ENCODE measurements around the gene TRAPPC12. TPM values are rescaled to one million over a fixed set of nuclear protein-coding genes. Genes with fewer than 3 reads are reported as not detected.

TRAPPC12 gene
- total and polyA plus RNA-seq, 8 donors = 35.2 to 97.5 (median 40.9) TPM

GRCh38 chr2:3404349-3404894 is 24.9 kb downstream of the TRAPPC12 start:
- Histone ChIP-seq H3K36me3 (peaks cover 0 to 15% (median 9%) of the 10 kb centered on the region in 3 donors), H3K27ac (no peak overlapping the region), H3K4me1 (no peaks in the 10 kb centered on the region), H3K9me3 (no peaks in the 10 kb centered on the region), H3K27me3 (no peaks in the 10 kb centered on the region), H3K4me3 (no peak overlapping the region)
- DNase-seq (no peak), ATAC-seq (no peak), FAIRE-seq (no peak)
- 77 to 81% methylated on average over 11 of the region's 11 CpGs for WGBS, 2 donors
- TF ChIP-seq CTCF (IDR thresholded peaks at IDR 0.05) = no peak
- intact Hi-C loops (cut with DNase I) = no loop called here

GRCh38 chr2:3405307-3405706 is 25.8 kb downstream of the TRAPPC12 start:
- peak in 3 of 4 donors; percentile 26 to 68 (median 55) for ATAC-seq

GRCh38 chr2:3405876-3406275 is 26.4 kb downstream of the TRAPPC12 start:
- ATAC-seq (no peak), FAIRE-seq (no peak), DNase-seq (no peak)
- intact Hi-C loops (cut with DNase I) = no loop called here
- H3K4me1 ChIP-seq = no peaks in the 10 kb centered on the region
- H3K9me3 ChIP-seq = no peaks in the 10 kb centered on the region
- peaks cover 0 to 15% (median 9%) of the 10 kb centered on the region in 3 donors for H3K36me3 ChIP-seq
- H3K27me3 ChIP-seq = no peaks in the 10 kb centered on the region
- no peak for TF ChIP-seq CTCF (IDR thresholded peaks at IDR 0.05)
- no peak overlapping the region for H3K4me3 ChIP-seq
- 90 to 93% methylated on average over 7 of the region's 7 CpGs for WGBS, 2 donors
- no peak overlapping the region for H3K27ac ChIP-seq

More at GRCh38 chr2:3405307-3405706, 25.8 kb downstream of the TRAPPC12 start:
- Histone ChIP-seq H3K4me1 (no peaks in the 10 kb centered on the region), H3K27me3 (no peaks in the 10 kb centered on the region), H3K9me3 (no peaks in the 10 kb centered on the region), H3K36me3 (peaks cover 0 to 15% (median 9%) of the 10 kb centered on the region in 3 donors), H3K27ac (no peak overlapping the region), H3K4me3 (no peak overlapping the region)
- no peak for TF ChIP-seq CTCF (IDR thresholded peaks at IDR 0.05)
- intact Hi-C loops (cut with DNase I) = no loop called here
- FAIRE-seq (no peak), DNase-seq (no peak)
- 46 to 50% methylated on average over 6 of the region's 6 CpGs for WGBS, 2 donors

- Histone ChIP-seq H3K36me3 (peaks cover 0 to 15% (median 9%) of the 10 kb centered on the region in 3 donors), H3K4me3 (no peak overlapping the region), H3K27me3 (no peaks in the 10 kb centered on the region), H3K27ac (no peak overlapping the region), H3K9me3 (no peaks in the 10 kb centered on the region), H3K4me1 (no peaks in the 10 kb centered on the region)
- intact Hi-C loops (cut with DNase I) = no loop called here
- DNase-seq = no peak
- no peak for TF ChIP-seq CTCF (IDR thresholded peaks at IDR 0.05)
- no peak for FAIRE-seq
- ATAC-seq = no peak
- WGBS, 2 donors = 84 to 91% methylated on average over 3 of the region's 3 CpGs
These were observed 27.0 kb downstream of the TRAPPC12 start for GRCh38 chr2:3406501-3406900.

- no peak overlapping the region for H3K4me3 ChIP-seq
- TF ChIP-seq CTCF (IDR thresholded peaks at IDR 0.05) = no peak
- no peak overlapping the region for H3K27ac ChIP-seq
- no peaks in the 10 kb centered on the region for H3K36me3 ChIP-seq
- no peak for FAIRE-seq
- DNase-seq = peak in 1 of 6 donors; percentile 47
- H3K9me3 ChIP-seq = no peaks in the 10 kb centered on the region
- 97 to 98% methylated on average over 13 of the region's 13 CpGs for WGBS, 2 donors
- H3K4me1 ChIP-seq = no peaks in the 10 kb centered on the region
- intact Hi-C loops (cut with DNase I) = no loop called here
- no peak for ATAC-seq
- H3K27me3 ChIP-seq = no peaks in the 10 kb centered on the region
These were observed 29.3 kb downstream of the TRAPPC12 start for GRCh38 chr2:3408781-3409180.
